ENCODE results near the gene PLEKHA5.

DNA sequence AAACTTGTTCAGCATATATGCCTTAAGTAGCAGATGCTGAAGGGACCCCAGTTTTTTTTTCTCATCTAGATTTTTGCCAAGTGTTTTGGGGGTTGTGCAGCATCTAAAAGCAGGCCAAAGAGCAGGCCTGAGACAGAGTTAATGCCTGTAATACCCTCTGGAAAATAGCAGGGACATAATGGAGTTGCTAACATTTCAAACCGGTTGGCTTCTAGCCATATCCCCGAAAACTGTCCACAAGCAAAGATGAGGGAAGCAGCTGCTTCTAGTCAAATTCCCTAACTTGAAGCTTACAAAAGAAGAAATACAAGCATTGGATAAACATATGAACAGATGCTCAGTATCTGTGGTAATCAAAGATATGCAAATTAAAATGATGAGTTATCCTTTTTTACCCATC lies 257.6 kb downstream of the PLEKHA5 start:
- no peak for TF ChIP-seq POLR2A (IDR thresholded peaks at IDR 0.05)
- TF ChIP-seq, protein P1, sequence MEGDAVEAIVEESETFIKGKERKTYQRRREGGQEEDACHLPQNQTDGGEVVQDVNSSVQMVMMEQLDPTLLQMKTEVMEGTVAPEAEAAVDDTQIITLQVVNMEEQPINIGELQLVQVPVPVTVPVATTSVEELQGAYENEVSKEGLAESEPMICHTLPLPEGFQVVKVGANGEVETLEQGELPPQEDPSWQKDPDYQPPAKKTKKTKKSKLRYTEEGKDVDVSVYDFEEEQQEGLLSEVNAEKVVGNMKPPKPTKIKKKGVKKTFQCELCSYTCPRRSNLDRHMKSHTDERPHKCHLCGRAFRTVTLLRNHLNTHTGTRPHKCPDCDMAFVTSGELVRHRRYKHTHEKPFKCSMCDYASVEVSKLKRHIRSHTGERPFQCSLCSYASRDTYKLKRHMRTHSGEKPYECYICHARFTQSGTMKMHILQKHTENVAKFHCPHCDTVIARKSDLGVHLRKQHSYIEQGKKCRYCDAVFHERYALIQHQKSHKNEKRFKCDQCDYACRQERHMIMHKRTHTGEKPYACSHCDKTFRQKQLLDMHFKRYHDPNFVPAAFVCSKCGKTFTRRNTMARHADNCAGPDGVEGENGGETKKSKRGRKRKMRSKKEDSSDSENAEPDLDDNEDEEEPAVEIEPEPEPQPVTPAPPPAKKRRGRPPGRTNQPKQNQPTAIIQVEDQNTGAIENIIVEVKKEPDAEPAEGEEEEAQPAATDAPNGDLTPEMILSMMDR (IDR thresholded peaks at IDR 0.05) = no peak

All from testis (tissue), 2 donors.